GM13976 (cell line): ENCODE measurements around the gene PSPC1.

Experiments used
- DNase-seq: peaks from one replicate; pipeline ENCODE4 v3.0.0; 2012; ENCODE audit warnings: low spot score
- CTCF ChIP-seq: IDR thresholded peaks from 2 replicates; pipeline ENCODE4 v1.5.1; 2012; ENCODE audit warnings: borderline replicate concordance, mild to moderate bottlenecking; ENCODE audit not compliant: insufficient read depth; ENCODE audit errors: extremely low read depth, missing control alignments, control extremely low read depth
- in situ Hi-C: fragments of 300-500 bp; cut with MboI; formaldehyde crosslinking; loops from one replicate; pipeline ENCODE4 v1.12.0; 2022; ENCODE audit warnings: low sequenced_read_pairs, mixed read lengths, inconsistent platforms; ENCODE audit not compliant: unreplicated experiment

The PSPC1 gene

GRCh38 chr13:19810151-19810550 lies 27.4 kb upstream of the PSPC1 start:
- in situ Hi-C loops, result no loop called here
- no peak for TF ChIP-seq CTCF
- DNase-seq, result no peak

GRCh38 chr13:19805765-19806164 lies 23.0 kb upstream of the PSPC1 start:
- in situ Hi-C loops, result no loop called here
- DNase-seq, result no peak
- no peak for TF ChIP-seq CTCF

GRCh38 chr13:19795956-19796355 lies 13.2 kb upstream of the PSPC1 start:
- in situ Hi-C loops, result no loop called here
- no peak for TF ChIP-seq CTCF
- no peak for DNase-seq

GRCh38 chr13:19794631-19795030 lies 11.9 kb upstream of the PSPC1 start:
- DNase-seq, result no peak
- in situ Hi-C loops, result no loop called here
- TF ChIP-seq CTCF, result no peak

- no peak for DNase-seq
- in situ Hi-C loops, result no loop called here
- no peak for TF ChIP-seq CTCF
Measured at GRCh38 chr13:19791953-19792537, 9.3 kb upstream of the PSPC1 start.

GRCh38 chr13:19782049-19782726 lies 557 bp downstream of the PSPC1 start:
- TF ChIP-seq CTCF, result no peak
- peak; percentile 51 for DNase-seq
- in situ Hi-C loops, result no loop called here
